Adrenal gland (tissue), 5 donors: ENCODE results near the gene SH2B2.

Experiments used
- CTCF ChIP-seq, 6 experiments: fragments of 450-650 bp in 4 of 6; fragments of 200-600 bp in 2 of 6; sonication (generic) in 1 of 6; IDR thresholded peaks; 1 replicate in 5 of 6; 2 replicates in 1 of 6; pipeline versions ENCODE4 v1.5.1 to v1.8.0; 2016 to 2021; ENCODE audit warnings: antibody characterized with exemption in 6 of 6, mild to moderate bottlenecking in 2 of 6, moderate library complexity in 1 of 6
- POLR2A ChIP-seq, 2 donors: fragments of 450-650 bp; IDR thresholded peaks; one replicate each; pipeline ENCODE4 v1.6.1; 2017; ENCODE audit warnings: antibody characterized with exemption in 2 of 2, mild to moderate bottlenecking in 2 of 2, moderate library complexity in 1 of 2
- donor health status: DM: no; HTN: no; CAD: no.

GRCh38 chr7:102300643-102301221, 14.1 kb downstream of the SH2B2 start:
- TF ChIP-seq CTCF (IDR thresholded peaks at IDR 0.05) = peak in 4 of 6 experiments; percentile 2 to 46 (median 25)
- no peak for TF ChIP-seq POLR2A (IDR thresholded peaks at IDR 0.05)
